ENCODE results near the gene OARD1. TPM values are rescaled to one million over a fixed set of nuclear protein-coding genes. Genes with fewer than 3 reads are reported as not detected.

Gene OARD1
- total RNA-seq, 1 donor from 2014 or later: 10.2 TPM

DNA sequence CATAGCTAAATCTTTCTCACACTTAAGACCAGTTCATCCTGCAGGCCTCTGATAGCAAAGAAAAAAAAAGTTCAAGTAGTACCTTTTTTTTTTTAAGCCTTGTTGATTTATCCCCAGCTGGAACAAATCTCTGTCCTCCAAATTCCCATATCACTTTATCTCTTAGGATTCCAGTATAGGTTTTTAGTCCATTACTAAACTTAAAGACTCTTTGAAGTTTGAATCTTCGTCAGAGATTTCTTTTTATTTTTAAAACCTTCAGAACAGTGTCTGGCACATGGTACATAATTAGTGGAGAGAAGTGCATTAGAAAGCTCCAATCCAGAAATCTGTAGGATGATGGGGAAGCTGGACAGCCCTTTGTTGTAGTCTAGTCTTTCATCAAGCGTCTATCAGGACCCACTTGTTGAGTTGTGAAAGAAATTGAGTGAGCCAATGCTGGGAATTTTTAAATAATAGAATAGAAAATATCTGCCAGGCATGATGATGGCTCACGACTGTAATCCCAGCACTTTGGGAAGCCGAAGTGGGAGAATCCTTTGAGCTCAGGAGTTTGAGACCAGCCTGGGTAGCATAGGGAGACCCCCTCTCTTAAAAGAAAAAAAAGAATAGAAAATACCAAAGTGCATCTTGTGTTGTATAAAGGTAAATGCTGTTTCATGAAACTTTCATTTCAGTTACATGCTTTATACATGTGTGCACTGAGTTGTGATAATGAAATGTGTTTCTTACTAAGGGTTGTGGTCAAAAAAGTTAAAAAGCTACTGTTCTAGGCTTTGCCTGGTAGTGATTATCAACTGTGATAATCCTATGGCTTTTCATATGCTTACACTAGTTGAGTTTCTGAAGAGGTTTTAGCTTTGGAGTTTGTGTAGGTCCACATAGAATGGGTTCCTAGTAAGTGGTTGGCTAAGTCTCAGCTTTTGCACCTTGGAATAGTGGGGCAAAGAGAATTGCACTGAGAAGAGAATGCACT lies 3.8 kb upstream of the OARD1 start:
- DNase-seq (ENCODE audit: low read depth): no peak

DNA sequence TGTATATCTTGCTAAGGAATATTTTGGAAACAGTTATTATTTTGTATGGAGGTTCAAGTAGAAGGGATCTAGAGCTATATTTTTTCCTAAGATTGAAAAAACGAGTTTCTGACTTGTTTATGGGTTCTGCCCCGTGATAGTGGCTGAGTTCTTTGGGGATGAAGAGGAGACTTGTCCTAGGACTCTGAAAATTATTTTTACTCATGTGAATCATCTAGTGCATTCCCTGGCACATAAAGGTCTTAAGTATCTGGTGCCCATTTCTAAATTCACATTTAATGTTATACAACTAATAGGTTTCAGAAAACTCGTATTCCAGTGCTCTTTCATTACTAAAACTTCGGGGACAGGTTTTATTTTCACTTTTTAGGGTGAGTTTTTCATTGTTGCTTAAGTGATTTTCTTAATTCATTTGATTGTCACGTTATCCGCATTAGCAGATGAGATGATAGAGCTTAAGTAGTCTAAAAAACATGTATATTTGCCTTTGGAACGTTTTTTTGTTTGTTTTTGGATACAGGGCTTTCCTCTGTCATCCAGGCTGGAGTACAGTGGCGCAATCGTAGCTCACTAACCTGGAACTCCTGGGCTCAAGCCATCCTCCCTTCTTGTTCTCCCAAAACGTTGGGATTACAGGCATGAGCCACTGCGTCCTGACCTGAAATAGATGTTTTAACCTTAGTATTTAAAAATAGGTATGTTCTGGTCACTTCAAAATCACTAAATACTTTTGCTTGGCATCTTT lies 2.7 kb upstream of the OARD1 start:
- DNase-seq (ENCODE audit: low read depth): no peak

- DNase-seq (ENCODE audit: low read depth): peak; percentile 53
These were observed 2.0 kb upstream of the OARD1 start for GRCh38 chr6:41073968-41074691.

GRCh38 chr6:41073203-41073967 lies 1.2 kb upstream of the OARD1 start:
- DNase-seq (ENCODE audit: low read depth): peak; percentile 83

- no peak for DNase-seq (ENCODE audit: low read depth)
These were observed 663 bp upstream of the OARD1 start, which contains the start of gene NFYA for GRCh38 chr6:41072836-41073202. Gene NFYA (plus strand): TSS chr6:41072974. CDS start chr6:41079090, 6,116 bp downstream.

DNA sequence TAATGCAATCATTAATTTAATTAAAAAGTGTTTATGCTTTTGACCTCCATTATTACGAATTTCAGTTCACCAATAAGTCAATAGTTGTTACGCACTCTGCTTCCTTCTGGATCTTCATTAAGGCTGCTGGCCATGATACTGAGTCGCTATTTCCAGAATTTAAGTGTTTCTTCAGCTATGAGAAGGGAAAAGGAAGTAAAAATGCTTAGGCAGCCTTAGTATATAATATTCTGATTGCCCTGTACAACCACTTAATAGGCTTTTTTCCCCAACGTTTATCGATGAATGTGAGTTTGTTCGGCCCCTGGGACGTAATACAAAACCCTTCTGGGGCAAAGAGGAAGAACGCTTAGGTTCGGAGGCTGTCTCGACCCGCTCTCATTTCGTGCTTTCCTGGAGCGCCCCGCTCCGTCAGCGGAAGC lies 644 bp downstream of the OARD1 start:
- DNase-seq (ENCODE audit: low read depth): no peak

- peak; percentile 80 for DNase-seq (ENCODE audit: low read depth)
These were observed 5.3 kb downstream of the OARD1 start for GRCh38 chr6:41066867-41067304.

DNA sequence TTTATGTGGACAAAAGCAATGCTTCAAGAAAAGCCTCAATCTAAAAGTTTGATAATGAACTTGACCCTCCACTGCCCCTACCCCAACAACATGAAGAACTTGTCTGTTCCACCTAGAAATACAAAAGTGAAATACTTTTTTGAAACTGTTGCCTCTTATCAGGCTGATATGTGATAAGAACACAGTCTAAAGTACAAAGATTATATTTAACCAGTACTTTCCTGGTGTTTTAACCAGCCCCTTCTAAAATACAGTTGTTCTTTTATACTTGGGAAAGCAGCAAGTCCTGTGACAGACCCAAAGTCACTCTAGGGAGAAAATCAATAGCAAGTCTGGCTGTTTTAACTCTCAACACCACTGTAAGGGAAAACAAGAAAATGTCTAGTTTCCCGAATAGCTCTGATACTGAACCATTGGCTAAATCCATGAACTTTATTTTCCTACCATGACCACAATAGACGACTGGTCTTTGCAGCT lies 6.6 kb downstream of the OARD1 start:
- no peak for DNase-seq (ENCODE audit: low read depth)

DNA sequence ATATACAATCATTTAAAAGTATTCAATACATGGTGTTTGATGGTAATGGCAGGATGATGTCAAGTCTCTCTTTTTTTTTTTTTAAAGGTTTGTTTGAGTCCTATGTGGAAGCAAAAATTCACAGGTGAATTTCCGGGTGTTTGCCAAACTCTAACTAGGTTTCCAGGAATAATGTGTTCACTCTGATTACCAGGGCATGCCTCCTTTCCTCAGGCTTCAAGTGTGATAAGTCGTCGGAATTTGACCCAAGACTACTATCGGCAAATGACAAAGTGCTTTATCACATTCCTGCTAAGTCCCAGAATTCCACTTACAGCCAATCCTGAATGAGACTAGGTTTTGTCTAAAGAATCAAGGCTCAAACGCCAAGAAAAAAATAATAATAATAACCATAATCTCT lies 7.3 kb downstream of the OARD1 start:
- DNase-seq (ENCODE audit: low read depth): no peak

DNA sequence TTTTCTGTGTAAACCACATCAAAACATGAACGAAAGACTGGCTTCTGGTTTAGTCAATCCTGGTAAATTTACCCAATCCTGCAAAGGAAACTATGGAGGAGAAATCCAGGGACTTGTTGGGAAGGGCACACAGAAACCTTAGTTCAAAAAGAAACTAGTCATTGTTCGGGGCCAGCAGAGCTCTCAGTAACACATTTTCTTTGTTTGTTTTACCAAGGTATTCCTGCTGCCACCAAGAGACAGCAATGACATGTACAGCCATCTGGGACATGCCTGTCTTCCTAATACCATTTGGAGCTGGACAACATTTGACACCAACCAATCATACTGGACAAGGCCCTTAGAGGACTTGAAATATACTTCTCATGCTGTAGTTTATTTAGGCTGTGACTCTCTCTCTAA lies 8.3 kb downstream of the OARD1 start:
- peak; percentile 70 for DNase-seq (ENCODE audit: low read depth)

DNA sequence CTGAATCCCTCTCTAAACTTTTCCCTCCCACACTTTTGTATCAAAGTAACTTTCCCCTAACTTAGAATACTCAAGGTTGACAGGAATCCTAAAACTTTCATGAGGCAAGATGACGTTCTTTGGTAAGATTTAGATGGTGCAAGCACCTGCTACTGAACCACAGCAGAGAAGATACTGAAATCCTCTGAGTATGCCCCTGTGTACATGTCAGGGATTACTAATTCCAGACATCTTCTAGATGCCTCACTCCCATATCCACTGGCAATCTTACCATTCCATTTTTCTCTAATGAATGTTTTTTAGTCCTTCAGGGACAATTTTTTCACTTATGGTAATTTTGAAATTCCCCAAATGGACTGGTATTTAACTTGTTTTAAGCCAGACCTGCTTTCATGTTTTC lies 10.1 kb downstream of the OARD1 start:
- no peak for DNase-seq (ENCODE audit: low read depth)

GRCh38 chr6:41061196-41061726 lies 10.9 kb downstream of the OARD1 start:
- no peak for DNase-seq (ENCODE audit: low read depth)

GRCh38 chr6:41059556-41059955 lies 12.6 kb downstream of the OARD1 start:
- DNase-seq (ENCODE audit: low read depth): peak; percentile 66

GRCh38 chr6:41058783-41059181 lies 13.4 kb downstream of the OARD1 start:
- DNase-seq (ENCODE audit: low read depth): peak; percentile 72

DNA sequence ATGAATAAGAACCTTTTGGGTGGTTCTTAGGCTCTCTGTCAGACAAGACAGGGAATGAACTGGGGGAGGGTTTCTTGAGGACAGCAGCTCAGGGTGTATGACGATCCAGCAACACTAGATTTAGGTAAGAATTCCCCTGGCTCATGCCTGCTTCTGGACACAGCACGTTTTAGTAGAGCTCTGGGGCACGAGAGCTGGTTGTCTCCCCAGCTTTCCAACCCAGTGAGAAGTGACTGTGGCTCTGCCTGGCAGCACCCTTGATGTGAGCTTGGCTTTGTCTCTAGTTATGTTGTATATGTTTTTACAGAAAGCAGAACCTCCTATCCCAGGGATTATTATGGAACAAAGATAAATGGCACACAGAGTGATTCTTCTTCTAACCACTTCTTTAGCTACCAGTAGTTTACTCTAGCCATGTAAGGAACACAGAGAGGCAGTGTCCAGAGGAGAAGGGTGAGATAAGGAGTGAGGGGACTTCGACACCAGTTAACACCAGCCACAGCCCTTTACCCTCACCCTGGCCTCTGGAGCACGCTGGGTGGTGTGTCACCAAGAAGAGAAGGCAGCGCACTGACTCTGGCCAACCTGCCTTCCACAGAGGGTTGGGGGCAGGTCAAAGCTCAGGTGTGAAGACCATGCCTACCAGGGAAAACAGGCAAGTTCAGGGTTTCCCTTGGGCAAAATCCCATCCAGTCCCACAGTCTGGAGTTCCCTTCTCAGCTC lies 15.2 kb downstream of the OARD1 start:
- no peak for DNase-seq (ENCODE audit: low read depth)

GRCh38 chr6:41055149-41055548 lies 17.0 kb downstream of the OARD1 start:
- DNase-seq (ENCODE audit: low read depth): peak; percentile 75

DNA sequence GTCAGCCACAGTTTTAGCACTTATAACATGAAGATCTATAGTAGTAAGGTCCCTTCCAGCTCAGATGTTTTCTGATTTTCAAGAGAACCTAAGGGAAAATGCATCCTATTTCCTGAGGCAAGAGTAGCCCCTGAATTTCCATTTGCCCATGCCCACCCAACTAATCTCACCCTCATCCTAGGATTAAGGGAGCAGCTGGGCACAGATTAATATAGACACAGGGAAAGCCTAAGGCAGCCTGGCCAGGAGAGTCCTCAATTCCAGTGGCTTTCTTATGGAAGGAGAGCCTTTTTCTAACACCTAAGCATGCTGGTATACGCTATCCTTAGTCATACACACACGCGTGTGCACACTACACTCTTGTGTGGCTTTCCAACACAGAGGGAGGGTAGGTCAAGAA lies 17.6 kb downstream of the OARD1 start:
- DNase-seq (ENCODE audit: low read depth): no peak

GRCh38 chr6:41053041-41053440 lies 19.1 kb downstream of the OARD1 start, which contains the start of gene APOBEC2:
Gene APOBEC2 (plus strand): TSS chr6:41053202. CDS start chr6:41053348, 146 bp downstream.
- DNase-seq (ENCODE audit: low read depth): peak; percentile 92

GRCh38 chr6:41051873-41052272 lies 20.3 kb downstream of the OARD1 start:
- DNase-seq (ENCODE audit: low read depth): no peak
